CD4-positive, alpha-beta T cell treated with Interleukin-17A for 4 hours (primary cell): ENCODE measurements around the gene PHF21A.
A peak's percentile ranks its signal among the peaks of the same experiment; 100 is the strongest.
"Not testable (repeated sequence)": the region's sequence is repeated elsewhere in the genome, so short reads cannot be mapped to it uniquely, and the experiment has no call there.

Source experiments
- DNase-seq: peaks from one replicate; pipeline ENCODE4 v3.0.0-alpha.2; 2020; ENCODE audit warnings: mixed read lengths

PHF21A gene

GRCh38 chr11:46119352-46120216, 1.7 kb downstream of the PHF21A start:
- peak; percentile 65 for DNase-seq

- DNase-seq: no peak
Measured at GRCh38 chr11:46118702-46119351, 2.4 kb downstream of the PHF21A start.

GRCh38 chr11:46117842-46118241, 3.4 kb downstream of the PHF21A start:
- DNase-seq: no peak

GRCh38 chr11:46116712-46117037, 4.6 kb downstream of the PHF21A start:
- not testable (repeated sequence) for DNase-seq

- no peak for DNase-seq
Measured at GRCh38 chr11:46116007-46116711, 5.1 kb downstream of the PHF21A start.

GRCh38 chr11:46114961-46115360, 6.3 kb downstream of the PHF21A start:
- no peak for DNase-seq

- no peak for DNase-seq
Measured at GRCh38 chr11:46114378-46114777, 6.9 kb downstream of the PHF21A start.

- peak; percentile 35 for DNase-seq
Measured at GRCh38 chr11:46112961-46113607, 8.2 kb downstream of the PHF21A start.

- no peak for DNase-seq
Measured at GRCh38 chr11:46108751-46109150, 12.5 kb downstream of the PHF21A start.

- DNase-seq: no peak
Measured at GRCh38 chr11:46107780-46108179, 13.5 kb downstream of the PHF21A start.

GRCh38 chr11:46107408-46107718, 13.9 kb downstream of the PHF21A start:
- DNase-seq: no peak

- DNase-seq: no peak
Measured at GRCh38 chr11:46106530-46107407, 14.5 kb downstream of the PHF21A start.

- no peak for DNase-seq
Measured at GRCh38 chr11:46105926-46106325, 15.3 kb downstream of the PHF21A start.

- no peak for DNase-seq
Measured at GRCh38 chr11:46105134-46105628, 16.1 kb downstream of the PHF21A start.

- DNase-seq: no peak
Measured at GRCh38 chr11:46102843-46103242, 18.4 kb downstream of the PHF21A start.

GRCh38 chr11:46100670-46101069, 20.6 kb downstream of the PHF21A start:
- no peak for DNase-seq

GRCh38 chr11:46099963-46100316, 21.3 kb downstream of the PHF21A start:
- no peak for DNase-seq

- no peak for DNase-seq
Measured at GRCh38 chr11:46090375-46090774, 30.9 kb downstream of the PHF21A start.

- no peak for DNase-seq
Measured at GRCh38 chr11:46079662-46080061, 41.6 kb downstream of the PHF21A start.

- DNase-seq: no peak
Measured at GRCh38 chr11:46075928-46076327, 45.3 kb downstream of the PHF21A start.

- no peak for DNase-seq
Measured at GRCh38 chr11:46075168-46075567, 46.1 kb downstream of the PHF21A start.

GRCh38 chr11:46073632-46074031, 47.6 kb downstream of the PHF21A start:
- DNase-seq: no peak
